NCI-H748 treated with DMSO at 0.1 percent for 48 hours (cell line): ENCODE data around the gene IMPDH2.

Source experiments
- DNase-seq: peaks from one replicate; lab custom pipeline; 2025; lab: John Stamatoyannopoulos, UW

IMPDH2 gene

DNA sequence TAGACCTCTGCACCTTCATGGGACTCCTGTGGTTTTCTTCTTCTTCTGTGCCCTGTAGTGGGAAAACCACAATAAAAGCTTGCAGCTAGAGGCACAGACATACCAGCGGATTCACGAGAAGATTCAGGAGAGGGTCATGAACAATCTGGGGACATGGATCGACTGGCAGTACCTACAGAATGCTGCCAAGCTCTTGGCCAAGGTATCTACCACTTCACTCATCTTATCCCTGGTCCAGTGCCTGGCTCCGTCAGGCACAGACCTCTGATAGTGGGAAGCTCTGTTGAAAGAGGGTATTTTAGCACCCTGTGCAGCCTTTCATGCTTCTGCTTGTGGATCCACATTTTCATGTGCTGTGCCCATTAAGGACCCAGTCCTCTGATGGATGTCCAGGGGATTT lies 48.9 kb downstream of the IMPDH2 start:
- DNase-seq, result no peak

DNA sequence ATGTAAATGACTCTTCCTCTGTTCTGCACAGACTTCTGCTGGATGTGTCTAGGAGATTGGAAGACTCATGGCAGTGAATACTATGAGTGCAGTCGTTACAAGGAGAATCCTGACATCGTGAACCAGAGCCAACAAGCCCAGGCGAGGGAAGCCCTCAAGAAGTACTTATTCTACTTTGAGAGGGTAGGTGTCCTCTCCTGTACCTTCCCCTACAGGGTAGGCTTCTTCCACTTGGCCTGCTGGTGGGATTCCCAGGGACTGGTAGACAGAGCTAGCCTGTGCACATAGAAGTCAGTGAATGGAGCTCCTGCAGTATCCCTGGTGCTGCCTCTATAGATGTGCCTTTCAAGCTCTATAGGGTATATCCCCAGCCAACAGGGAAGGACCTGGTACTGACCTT lies 49.7 kb downstream of the IMPDH2 start:
- DNase-seq, result no peak
